Activated CD8-positive, alpha-beta memory T cell treated with anti-CD3 and anti-CD28 coated beads for 36 hours (primary cell): ENCODE measurements around the gene CHIA. TPM values are rescaled to one million over a fixed set of nuclear protein-coding genes. Genes with fewer than 3 reads are reported as not detected.
"Not testable (repeated sequence)": the region's sequence is repeated elsewhere in the genome, so short reads cannot be mapped to it uniquely, and the experiment has no call there.

Experiments used
- CTCF ChIA-PET: fragments of 350-600 bp; sonication (Branson Sonifier 250); formaldehyde crosslinking; loops from one replicate; lab custom pipeline; 2021; ENCODE audit warnings: antibody characterized with exemption; lab: Charles Lee
- POLR2A ChIA-PET: fragments of 350-600 bp; sonication (Branson Sonifier 250); formaldehyde crosslinking; loops from one replicate; lab custom pipeline; 2021; ENCODE audit warnings: antibody characterized with exemption; lab: Charles Lee
- total RNA-seq, 2 experiments: library from RNA; stranded (reverse); gene quantifications; one replicate each; pipeline ENCODE4 v1.2.3, GENCODE V29; 2021

The CHIA gene
- total RNA-seq, 2 experiments from 2014 or later: not detected

DNA sequence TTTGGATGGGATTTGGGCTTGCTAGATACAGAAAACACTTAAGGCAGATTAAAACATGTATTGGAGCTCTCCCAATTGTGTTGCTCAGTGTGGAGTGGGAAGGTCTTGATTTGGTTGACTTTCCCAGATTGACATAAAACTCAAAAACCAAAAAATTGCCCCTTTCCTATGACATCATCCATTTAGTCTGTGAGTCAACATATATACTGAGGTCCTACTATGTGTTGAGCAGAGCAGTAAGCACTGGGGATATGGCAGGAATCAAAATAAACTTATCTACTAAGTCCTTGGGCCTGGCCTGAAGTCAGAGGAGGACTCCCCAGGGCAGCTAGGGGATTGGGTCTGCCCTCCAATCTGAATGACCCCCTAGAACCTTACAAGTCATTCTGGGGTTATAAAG lies 61.0 kb downstream of the CHIA start:
- CTCF ChIA-PET: interaction anchor here (0.5 to 0.6 kb wide), 2 partner anchors 1072 to 1270 kb away, joined by 4 read pairs; no protein-coding TSS in a partner anchor
- POLR2A ChIA-PET: no interaction called here

DNA sequence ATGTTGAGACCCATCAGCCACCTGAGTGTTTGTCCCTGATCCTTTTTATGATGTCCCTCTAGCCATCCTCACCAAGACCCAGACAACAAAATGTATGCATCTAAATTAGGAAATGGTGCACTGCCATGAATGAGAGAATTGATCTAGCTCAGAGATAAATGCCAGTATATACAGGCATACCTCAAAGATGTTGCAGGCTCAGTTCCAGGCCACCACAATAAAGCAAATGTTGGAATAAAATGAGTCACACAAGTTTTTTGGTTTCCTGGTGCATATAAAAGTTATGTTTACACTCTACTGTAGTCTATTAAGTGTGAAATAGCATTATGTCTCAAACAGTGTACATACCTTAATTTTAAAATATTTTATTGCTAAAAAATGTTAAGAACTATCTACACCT lies 63.9 kb downstream of the CHIA start:
- CTCF ChIA-PET: no interaction called here
- POLR2A ChIA-PET: no interaction called here

DNA sequence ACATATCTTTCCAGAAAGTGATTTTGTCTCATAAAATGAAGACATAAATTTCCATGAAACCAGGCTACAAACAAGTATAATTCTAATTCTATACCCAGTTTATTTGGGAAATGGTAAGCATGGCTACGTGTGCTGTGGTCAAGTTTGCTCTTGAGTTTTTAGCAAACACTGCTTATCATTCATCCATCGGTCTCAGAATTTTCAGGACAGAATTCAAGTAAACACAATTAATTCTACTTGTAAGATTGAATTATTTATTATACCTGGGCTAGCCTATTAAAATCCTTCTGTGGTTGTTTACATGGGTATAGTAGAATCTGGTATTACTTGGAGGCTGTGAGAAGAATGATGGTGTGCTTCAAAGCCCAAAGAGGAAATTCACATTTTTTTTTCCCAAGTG lies 68.3 kb downstream of the CHIA start:
- POLR2A ChIA-PET: no interaction called here
- CTCF ChIA-PET: no interaction called here

DNA sequence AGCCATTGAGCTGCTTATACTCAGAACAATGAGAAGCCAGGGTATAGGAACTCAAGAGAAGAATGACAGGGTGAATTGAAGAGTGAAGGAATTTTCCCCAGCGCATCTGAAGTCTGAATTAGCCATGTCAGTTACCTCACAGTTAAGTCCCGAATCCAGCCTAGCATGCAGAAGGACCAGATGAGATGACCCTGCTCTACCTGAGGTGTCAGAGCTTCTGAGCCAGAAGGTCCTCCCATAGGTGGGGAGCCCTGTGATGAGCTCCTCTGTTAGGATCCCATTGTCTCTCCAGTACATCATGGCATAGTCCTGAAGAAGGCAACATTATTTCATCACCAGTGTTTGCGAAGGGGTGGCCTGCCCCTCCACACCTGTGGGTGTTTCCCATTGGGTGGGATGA lies 68.7 kb downstream of the CHIA start:
- ChIA-PET POLR2A (no interaction called here), CTCF (no interaction called here)

DNA sequence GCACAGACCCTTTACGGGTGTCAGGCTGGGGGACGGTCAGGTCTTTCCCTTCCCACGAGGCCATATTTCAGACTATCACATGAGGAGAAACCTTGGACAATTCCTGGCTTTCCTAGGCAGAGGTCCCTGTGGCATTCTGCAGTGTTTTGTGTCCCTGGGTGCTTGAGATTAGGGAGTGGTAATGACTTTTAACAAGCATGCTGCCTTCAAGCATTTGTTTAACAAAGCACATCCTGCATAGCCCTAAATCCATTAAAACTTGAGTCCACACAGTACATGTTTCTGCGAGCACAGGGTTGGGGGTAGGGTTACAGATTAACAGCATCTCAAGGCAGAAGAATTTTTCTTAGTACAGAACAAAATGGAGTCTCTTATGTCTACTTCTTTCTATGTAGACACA lies 69.6 kb downstream of the CHIA start:
- CTCF ChIA-PET, POLR2A ChIA-PET: not testable (repeated sequence)

DNA sequence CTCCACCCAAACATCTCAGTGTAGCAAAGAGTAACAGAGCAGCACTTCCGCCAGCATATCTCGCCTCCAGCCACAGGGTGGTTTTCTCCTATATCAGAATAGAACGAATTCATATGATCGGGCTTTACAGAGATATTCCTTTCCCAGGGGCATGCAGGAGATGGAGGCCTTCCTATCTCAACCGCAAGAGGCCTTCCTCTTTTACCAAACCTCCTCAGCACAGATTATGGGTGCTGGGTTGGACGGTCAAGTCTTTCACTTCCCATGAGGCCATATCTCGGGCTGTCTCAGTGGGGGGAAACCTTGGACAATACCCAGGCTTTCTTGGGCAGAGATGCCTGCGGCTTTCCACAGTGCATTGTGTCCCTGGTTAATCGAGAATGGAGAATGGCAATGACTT lies 71.1 kb downstream of the CHIA start:
- CTCF ChIA-PET: no interaction called here

DNA sequence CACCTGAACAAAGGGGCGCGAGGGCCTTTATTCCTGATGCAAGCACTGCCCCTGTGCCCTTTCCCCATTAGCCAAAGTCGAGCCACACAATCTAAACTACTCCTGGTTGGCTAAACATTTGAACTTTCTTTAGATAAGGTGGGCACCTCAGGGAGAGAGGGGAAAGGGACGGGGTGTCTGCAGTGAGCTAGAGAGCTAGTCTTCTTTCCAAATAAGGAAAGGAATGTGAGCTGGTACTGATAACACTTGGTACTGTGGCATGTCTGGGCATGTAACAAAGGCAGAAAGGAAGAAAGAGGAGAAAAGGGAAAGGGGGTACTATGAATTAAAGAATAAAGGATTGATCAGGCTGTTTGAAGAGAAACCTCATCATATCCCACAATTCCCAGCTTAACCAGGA lies 74.0 kb downstream of the CHIA start:
- CTCF ChIA-PET: no interaction called here
- POLR2A ChIA-PET: no interaction called here

More for the DNA sequence above, 71.1 kb downstream of the CHIA start:
- POLR2A ChIA-PET: no interaction called here

DNA sequence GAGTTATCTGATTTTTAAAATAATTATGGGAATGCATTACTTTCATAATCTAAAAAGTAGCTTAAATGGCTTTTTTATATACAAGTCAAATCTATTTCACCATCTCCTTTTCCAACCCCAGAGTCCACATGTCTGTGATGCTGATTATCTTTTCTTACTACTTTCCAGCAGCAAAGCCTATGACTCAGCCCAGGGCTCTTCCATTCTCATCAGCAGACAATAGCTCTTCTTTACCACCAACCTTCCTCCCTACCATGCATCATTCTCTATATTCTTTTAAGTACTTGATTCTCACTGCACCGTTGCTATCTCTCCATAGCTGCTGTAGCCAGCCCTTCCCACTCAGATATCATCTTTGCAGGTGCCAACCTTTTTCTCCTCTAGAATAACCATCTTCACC lies 75.6 kb downstream of the CHIA start:
- CTCF ChIA-PET: no interaction called here
- POLR2A ChIA-PET: no interaction called here

DNA sequence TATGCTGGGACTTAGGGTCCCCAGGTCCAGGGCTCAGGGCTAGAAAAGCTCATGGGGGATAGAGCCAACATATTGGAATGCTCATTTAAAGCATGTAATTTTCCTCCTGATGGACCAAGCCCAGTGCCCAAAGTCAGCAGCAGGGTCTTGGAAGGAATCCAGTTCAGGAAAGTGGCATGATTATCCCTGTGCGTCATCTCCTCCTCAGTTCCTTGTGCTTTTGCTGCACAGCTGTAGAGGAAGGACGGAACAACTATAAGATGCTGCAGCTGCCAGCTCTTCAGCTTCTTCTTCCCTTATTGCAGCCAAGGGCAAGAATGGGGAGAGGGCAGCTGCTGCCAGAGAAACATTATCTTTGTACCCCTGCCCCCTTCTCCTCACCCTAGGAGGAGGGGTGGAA lies 78.5 kb downstream of the CHIA start:
- CTCF ChIA-PET: no interaction called here
- POLR2A ChIA-PET: no interaction called here

DNA sequence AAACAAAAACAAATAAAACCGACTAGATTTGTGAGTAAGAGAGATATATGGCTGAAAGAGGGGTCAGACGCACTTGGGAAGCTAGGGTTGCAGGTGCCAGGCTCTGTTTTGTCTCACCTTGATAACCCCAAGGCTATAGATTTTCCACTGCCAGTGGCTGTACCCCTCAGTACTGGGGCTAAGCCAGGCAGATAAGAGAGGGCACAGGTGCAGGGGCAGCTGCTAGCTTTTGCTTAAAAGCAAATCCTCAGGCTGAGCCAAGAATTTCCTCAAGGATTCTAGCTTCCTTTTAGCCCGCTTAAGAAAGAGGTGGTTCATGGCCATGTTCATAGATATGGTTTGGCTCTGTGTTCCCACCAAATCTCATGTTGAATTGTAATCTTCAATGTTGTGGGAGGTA lies 79.0 kb downstream of the CHIA start:
- ChIA-PET POLR2A (no interaction called here), CTCF (no interaction called here)

Other genes with a start within 250 kb of the CHIA start
- gene DRAM2, start 150.8 kb upstream of the CHIA start, total RNA-seq: 10 to 100 TPM; 26.9 to 27.8 TPM
- 10 to 100 TPM; 36.3 to 37.3 TPM for gene CEPT1, start 150.6 kb upstream of the CHIA start, total RNA-seq
- gene DENND2D, start 90.2 kb upstream of the CHIA start, total RNA-seq: 100 to 1,000 TPM; 232 TPM
- 1 to 10 TPM; 2.1 to 2.6 TPM for gene CHI3L2, start 63.1 kb upstream of the CHIA start, total RNA-seq
- under 1 TPM; 0.40 to 0.48 TPM for gene OVGP1, start 136.9 kb downstream of the CHIA start, total RNA-seq
- gene WDR77, start 158.4 kb downstream of the CHIA start, total RNA-seq: 10 to 100 TPM; 75.4 to 78.6 TPM
- 100 to 1,000 TPM; 371 to 373 TPM for gene ATP5PB, start 158.6 kb downstream of the CHIA start, total RNA-seq
- gene C1orf162, start 183.1 kb downstream of the CHIA start, total RNA-seq: 1 to 10 TPM; 1.6 to 1.8 TPM
- gene ADORA3, start 212.8 kb downstream of the CHIA start, total RNA-seq: not detected
- under 1 TPM in 1 of 2 experiments, not detected in 1; 0.25 TPM for gene TMIGD3, start 212.8 kb downstream of the CHIA start, total RNA-seq